ENCODE data around the gene UBALD1.

The UBALD1 gene

DNA sequence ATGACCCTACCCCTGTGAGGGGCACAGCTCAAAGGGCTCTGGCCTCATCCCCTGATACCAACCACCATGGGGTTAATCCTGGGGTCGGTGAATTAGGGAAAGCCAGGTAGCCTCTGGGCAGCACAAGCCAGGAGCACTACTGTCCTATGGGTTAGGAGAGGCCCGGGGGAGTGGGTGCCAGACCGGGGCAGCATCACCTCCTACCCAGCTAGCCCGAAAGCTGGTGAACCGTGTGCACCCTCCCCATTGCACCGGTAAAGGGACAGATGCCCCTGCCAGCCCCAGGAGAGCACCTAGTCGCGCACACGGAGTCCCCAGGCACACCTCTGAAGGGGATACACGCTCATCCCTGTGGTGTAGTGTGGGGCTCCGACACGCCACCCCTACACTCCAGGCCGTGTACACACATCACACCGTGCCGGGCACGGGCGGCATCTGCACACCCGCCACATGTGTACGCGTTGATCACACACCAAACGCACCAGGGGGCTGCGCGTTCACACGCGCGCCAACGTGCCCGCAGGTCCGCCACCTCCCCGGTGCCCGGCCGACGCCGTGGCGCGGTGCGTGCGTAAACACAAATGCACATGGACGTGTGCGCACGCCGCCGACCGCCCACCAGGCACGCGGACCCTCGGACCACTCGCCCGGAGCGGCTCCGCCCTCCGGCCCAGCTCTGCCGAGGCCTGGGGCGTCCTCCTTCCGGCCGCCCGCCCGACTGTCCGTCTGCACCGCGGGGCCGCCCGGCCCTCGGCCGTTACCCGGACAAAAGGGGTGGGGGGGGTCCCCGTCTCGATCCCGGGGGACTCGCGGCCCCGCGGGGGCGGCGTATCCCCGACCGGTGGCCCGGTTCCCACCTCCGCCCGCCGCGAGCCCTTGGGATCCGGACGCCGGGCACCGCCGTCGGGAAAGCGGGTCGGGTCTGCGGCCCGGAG is 785 bp downstream of the UBALD1 start:
- H3K27me3 ChIP-seq (ENCODE audit: control insufficient read depth in 1 of 2, insufficient read depth in 2 of 2, low read length in 2 of 2) = no peaks in the 10 kb centered on the region
- H3K9me3 ChIP-seq (ENCODE audit: control insufficient read depth in 2 of 2, low read length in 2 of 2) = no peaks in the 10 kb centered on the region
- peaks cover 65% of the 10 kb centered on the region for H3K4me1 ChIP-seq (ENCODE audit: control insufficient read depth, insufficient read depth, low read length)
- H3K9ac ChIP-seq (ENCODE audit: low read length in 2 of 2) = peak overlapping the region; percentile 74 to 78
- peak overlapping the region; percentile 92 for H3K27ac ChIP-seq (ENCODE audit: low read length)
- H3K4me3 ChIP-seq (ENCODE audit: low read length in 2 of 2) = peak overlapping the region; percentile 87 to 91
- H3K36me3 ChIP-seq (ENCODE audit: control insufficient read depth in 2 of 2, insufficient read depth in 2 of 2, low read length in 2 of 2) = no peaks in the 10 kb centered on the region

GRCh38 chr16:4612977-4613635 is 1.6 kb downstream of the UBALD1 start:
- Histone ChIP-seq H3K27ac (ENCODE audit: low read length) (peak overlapping the region; percentile 92), H3K9ac (ENCODE audit: low read length in 2 of 2) (peak overlapping the region; percentile 74 to 78), H3K27me3 (ENCODE audit: control insufficient read depth in 1 of 2, insufficient read depth in 2 of 2, low read length in 2 of 2) (no peaks in the 10 kb centered on the region), H3K4me1 (ENCODE audit: control insufficient read depth, insufficient read depth, low read length) (peaks cover 65% of the 10 kb centered on the region), H3K36me3 (ENCODE audit: control insufficient read depth in 2 of 2, insufficient read depth in 2 of 2, low read length in 2 of 2) (peaks cover 0 to 2% of the 10 kb centered on the region in 2 donors), H3K9me3 (ENCODE audit: control insufficient read depth in 2 of 2, low read length in 2 of 2) (no peaks in the 10 kb centered on the region), H3K4me3 (ENCODE audit: low read length in 2 of 2) (peak overlapping the region; percentile 87 to 91)

DNA sequence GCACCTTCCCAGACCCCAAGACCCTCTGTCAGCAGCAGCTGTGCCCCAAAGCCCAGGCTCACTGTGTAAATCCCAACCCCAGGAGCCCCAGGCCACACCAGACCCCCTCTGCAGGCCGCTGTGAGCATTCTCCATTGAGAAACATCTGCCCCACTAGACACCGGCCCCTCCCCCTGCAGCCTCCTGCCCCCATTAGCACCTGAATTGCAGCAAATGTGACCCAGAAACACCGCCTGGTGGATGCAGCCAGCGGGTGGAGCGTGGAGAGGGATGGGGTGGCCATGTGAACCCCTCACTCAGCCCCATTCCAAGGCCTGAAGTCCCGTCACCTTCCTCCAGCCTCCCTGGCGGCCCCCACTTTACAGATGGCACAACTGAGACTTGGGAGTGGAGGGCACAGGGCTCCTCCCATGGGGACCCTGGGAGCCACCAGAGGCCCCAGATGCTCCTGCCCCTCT is 2.2 kb downstream of the UBALD1 start:
- peaks cover 61% of the 10 kb centered on the region for H3K4me1 ChIP-seq (ENCODE audit: control insufficient read depth, insufficient read depth, low read length)
- H3K27ac ChIP-seq (ENCODE audit: low read length) = no peak overlapping the region
- H3K9ac ChIP-seq (ENCODE audit: low read length in 2 of 2) = peak overlapping the region in 1 of 2 donors; percentile 78
- H3K27me3 ChIP-seq (ENCODE audit: control insufficient read depth in 1 of 2, insufficient read depth in 2 of 2, low read length in 2 of 2) = no peaks in the 10 kb centered on the region
- H3K4me3 ChIP-seq (ENCODE audit: low read length in 2 of 2) = peak overlapping the region; percentile 87 to 91
- no peaks in the 10 kb centered on the region for H3K9me3 ChIP-seq (ENCODE audit: control insufficient read depth in 2 of 2, low read length in 2 of 2)
- H3K36me3 ChIP-seq (ENCODE audit: control insufficient read depth in 2 of 2, insufficient read depth in 2 of 2, low read length in 2 of 2) = peaks cover 2 to 4% of the 10 kb centered on the region in 2 donors

GRCh38 chr16:4611337-4612021 is 3.2 kb downstream of the UBALD1 start:
- Histone ChIP-seq H3K36me3 (ENCODE audit: control insufficient read depth in 2 of 2, insufficient read depth in 2 of 2, low read length in 2 of 2) (peaks cover 3 to 4% of the 10 kb centered on the region in 2 donors), H3K9me3 (ENCODE audit: control insufficient read depth in 2 of 2, low read length in 2 of 2) (no peaks in the 10 kb centered on the region), H3K27ac (ENCODE audit: low read length) (no peak overlapping the region), H3K4me3 (ENCODE audit: low read length in 2 of 2) (peak overlapping the region in 1 of 2 donors; percentile 29), H3K27me3 (ENCODE audit: control insufficient read depth in 1 of 2, insufficient read depth in 2 of 2, low read length in 2 of 2) (no peaks in the 10 kb centered on the region), H3K9ac (ENCODE audit: low read length in 2 of 2) (no peak overlapping the region), H3K4me1 (ENCODE audit: control insufficient read depth, insufficient read depth, low read length) (peaks cover 55% of the 10 kb centered on the region)

GRCh38 chr16:4610011-4611005 is 4.4 kb downstream of the UBALD1 start:
- H3K27me3 ChIP-seq (ENCODE audit: control insufficient read depth in 1 of 2, insufficient read depth in 2 of 2, low read length in 2 of 2) = no peaks in the 10 kb centered on the region
- peaks cover 49% of the 10 kb centered on the region for H3K4me1 ChIP-seq (ENCODE audit: control insufficient read depth, insufficient read depth, low read length)
- peaks cover 3 to 4% of the 10 kb centered on the region in 2 donors for H3K36me3 ChIP-seq (ENCODE audit: control insufficient read depth in 2 of 2, insufficient read depth in 2 of 2, low read length in 2 of 2)
- no peak overlapping the region for H3K4me3 ChIP-seq (ENCODE audit: low read length in 2 of 2)
- H3K9ac ChIP-seq (ENCODE audit: low read length in 2 of 2) = no peak overlapping the region
- H3K9me3 ChIP-seq (ENCODE audit: control insufficient read depth in 2 of 2, low read length in 2 of 2) = no peaks in the 10 kb centered on the region
- H3K27ac ChIP-seq (ENCODE audit: low read length) = peak overlapping the region; percentile 6

- H3K4me3 ChIP-seq (ENCODE audit: low read length in 2 of 2) = no peak overlapping the region
- H3K9me3 ChIP-seq (ENCODE audit: control insufficient read depth in 2 of 2, low read length in 2 of 2) = no peaks in the 10 kb centered on the region
- no peak overlapping the region for H3K9ac ChIP-seq (ENCODE audit: low read length in 2 of 2)
- H3K27me3 ChIP-seq (ENCODE audit: control insufficient read depth in 1 of 2, insufficient read depth in 2 of 2, low read length in 2 of 2) = no peaks in the 10 kb centered on the region
- no peak overlapping the region for H3K27ac ChIP-seq (ENCODE audit: low read length)
- H3K36me3 ChIP-seq (ENCODE audit: control insufficient read depth in 2 of 2, insufficient read depth in 2 of 2, low read length in 2 of 2) = peaks cover 3 to 4% of the 10 kb centered on the region in 2 donors
- peaks cover 43% of the 10 kb centered on the region for H3K4me1 ChIP-seq (ENCODE audit: control insufficient read depth, insufficient read depth, low read length)
These were observed 5.3 kb downstream of the UBALD1 start for GRCh38 chr16:4609200-4610010.

DNA sequence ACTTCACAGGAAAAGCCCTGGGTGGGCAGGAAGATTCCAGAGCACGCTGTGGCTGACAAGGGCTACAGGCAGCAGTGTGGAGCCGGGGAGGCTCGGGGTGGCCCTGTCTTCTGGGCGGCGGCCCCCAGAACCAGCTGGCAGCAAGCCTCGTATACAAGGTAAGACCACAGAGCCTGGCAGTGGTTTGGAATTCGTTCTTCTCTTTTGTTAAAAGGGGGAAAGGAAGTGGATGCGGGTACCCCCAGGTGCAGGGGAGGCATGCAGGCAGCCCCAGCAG is 6.0 kb downstream of the UBALD1 start:
- Histone ChIP-seq H3K4me1 (ENCODE audit: control insufficient read depth, insufficient read depth, low read length) (peaks cover 41% of the 10 kb centered on the region), H3K9ac (ENCODE audit: low read length in 2 of 2) (no peak overlapping the region), H3K36me3 (ENCODE audit: control insufficient read depth in 2 of 2, insufficient read depth in 2 of 2, low read length in 2 of 2) (peaks cover 3 to 4% of the 10 kb centered on the region in 2 donors), H3K4me3 (ENCODE audit: low read length in 2 of 2) (no peak overlapping the region), H3K27ac (ENCODE audit: low read length) (no peak overlapping the region), H3K27me3 (ENCODE audit: control insufficient read depth in 1 of 2, insufficient read depth in 2 of 2, low read length in 2 of 2) (no peaks in the 10 kb centered on the region), H3K9me3 (ENCODE audit: control insufficient read depth in 2 of 2, low read length in 2 of 2) (no peaks in the 10 kb centered on the region)

DNA sequence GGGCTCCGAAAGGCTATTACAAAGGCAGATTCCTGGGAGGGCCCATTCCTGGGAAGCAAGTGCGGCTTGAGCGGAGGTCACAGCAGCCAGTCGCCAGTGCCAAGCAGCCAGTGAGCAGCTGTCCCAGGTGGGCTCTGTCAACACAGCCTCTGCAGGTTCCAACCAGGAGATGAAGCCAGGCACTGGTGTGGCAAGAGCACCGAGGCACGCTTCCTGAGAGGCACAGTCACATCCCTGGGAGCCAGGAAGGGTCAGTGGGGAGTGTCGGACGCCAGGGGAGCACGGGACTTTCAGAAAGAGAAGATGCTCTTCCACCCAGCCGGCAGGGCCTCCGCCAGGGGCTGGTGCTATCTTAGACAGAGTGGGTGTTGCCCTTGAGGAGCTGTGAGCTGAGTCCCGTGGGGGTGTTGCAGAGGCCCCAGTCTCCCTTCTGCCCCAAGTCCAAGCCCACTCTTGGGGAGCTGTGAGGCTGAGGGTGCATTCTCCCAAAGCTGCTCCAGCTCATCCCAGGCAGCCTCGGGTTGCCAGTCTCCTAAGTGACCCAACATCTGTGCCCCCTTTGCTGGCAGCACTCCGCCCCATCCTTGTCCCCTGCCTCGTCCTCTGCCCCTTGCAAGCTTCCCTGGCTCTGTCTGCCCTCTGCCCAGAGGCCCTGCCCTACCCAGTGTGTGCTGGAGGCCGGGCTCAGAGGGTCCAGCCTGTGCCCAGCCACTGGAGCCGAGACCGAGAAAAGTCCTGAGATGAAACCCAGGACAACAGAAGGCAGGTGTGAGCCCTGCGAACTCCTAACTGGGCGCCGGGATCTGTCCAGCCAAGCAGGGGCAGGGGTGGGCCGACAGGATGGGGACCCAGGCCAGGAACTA is 6.6 kb downstream of the UBALD1 start:
- Histone ChIP-seq H3K27me3 (ENCODE audit: control insufficient read depth in 1 of 2, insufficient read depth in 2 of 2, low read length in 2 of 2) (no peaks in the 10 kb centered on the region), H3K4me1 (ENCODE audit: control insufficient read depth, insufficient read depth, low read length) (peaks cover 36% of the 10 kb centered on the region), H3K4me3 (ENCODE audit: low read length in 2 of 2) (no peak overlapping the region), H3K36me3 (ENCODE audit: control insufficient read depth in 2 of 2, insufficient read depth in 2 of 2, low read length in 2 of 2) (peaks cover 3 to 4% of the 10 kb centered on the region in 2 donors), H3K9ac (ENCODE audit: low read length in 2 of 2) (no peak overlapping the region), H3K9me3 (ENCODE audit: control insufficient read depth in 2 of 2, low read length in 2 of 2) (no peaks in the 10 kb centered on the region), H3K27ac (ENCODE audit: low read length) (no peak overlapping the region)

DNA sequence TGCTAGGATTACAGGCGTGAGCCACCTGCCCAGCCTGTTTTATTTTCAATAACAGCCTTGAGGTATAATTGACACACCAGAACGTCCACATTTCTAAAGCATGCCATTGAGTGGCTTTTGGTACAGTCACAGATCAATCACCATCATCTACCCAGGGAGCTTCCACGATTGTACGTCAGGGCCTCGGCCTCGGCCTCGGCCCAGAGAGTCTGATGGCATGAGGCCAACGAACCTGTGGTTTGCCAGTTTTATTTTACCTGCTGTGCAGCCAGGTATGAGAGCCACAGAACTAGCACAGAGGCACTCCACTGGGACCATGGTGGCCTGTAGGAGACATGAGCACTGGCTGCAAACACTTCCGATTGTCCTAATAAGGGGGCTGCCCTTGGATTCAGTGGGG is 8.3 kb downstream of the UBALD1 start:
- H3K27me3 ChIP-seq (ENCODE audit: control insufficient read depth in 1 of 2, insufficient read depth in 2 of 2, low read length in 2 of 2) = peaks cover 0 to 7% of the 10 kb centered on the region in 2 donors
- peaks cover 3 to 4% of the 10 kb centered on the region in 2 donors for H3K36me3 ChIP-seq (ENCODE audit: control insufficient read depth in 2 of 2, insufficient read depth in 2 of 2, low read length in 2 of 2)
- H3K9ac ChIP-seq (ENCODE audit: low read length in 2 of 2) = no peak overlapping the region
- H3K4me3 ChIP-seq (ENCODE audit: low read length in 2 of 2) = no peak overlapping the region
- no peaks in the 10 kb centered on the region for H3K9me3 ChIP-seq (ENCODE audit: control insufficient read depth in 2 of 2, low read length in 2 of 2)
- H3K27ac ChIP-seq (ENCODE audit: low read length) = no peak overlapping the region
- H3K4me1 ChIP-seq (ENCODE audit: control insufficient read depth, insufficient read depth, low read length) = peaks cover 25% of the 10 kb centered on the region
